Type B pancreatic cell (in vitro differentiated cells): Measurements from ENCODE around the gene VEGFB. TPM values are rescaled to one million over a fixed set of nuclear protein-coding genes. Genes with fewer than 3 reads are reported as not detected.

Experiments
- DNase-seq: peaks from one replicate; pipeline ENCODE4 v3.0.0; 2021; ENCODE audit warnings: mixed read lengths; ENCODE audit not compliant: unreplicated experiment; ENCODE audit errors: extremely low spot score
- H3K27ac Mint-ChIP-seq: 2 replicates; pipeline ENCODE4 v1.8.0; 2021; ENCODE audit warnings: mild to moderate bottlenecking, mixed read lengths
- H3K27me3 Mint-ChIP-seq: 2 replicates; pipeline ENCODE4 v1.8.0; 2021; ENCODE audit warnings: mixed read lengths
- H3K36me3 Mint-ChIP-seq: 2 replicates; pipeline ENCODE4 v1.8.0; 2021; ENCODE audit warnings: mixed read lengths
- H3K4me1 Mint-ChIP-seq: one replicate; pipeline ENCODE4 v1.8.0; 2021; ENCODE audit warnings: mixed read lengths; ENCODE audit not compliant: unreplicated experiment
- H3K4me3 Mint-ChIP-seq: 2 replicates; pipeline ENCODE4 v1.8.0; 2021; ENCODE audit warnings: mild to moderate bottlenecking, mixed read lengths
- H3K9me3 Mint-ChIP-seq: 2 replicates; pipeline ENCODE4 v1.8.0; 2021; ENCODE audit warnings: mixed read lengths
- CTCF ChIP-seq: fragments of 200-600 bp; sonication (generic); conservative IDR thresholded peaks from 2 replicates; pipeline ENCODE4 v1.5.0; 2021; ENCODE audit warnings: antibody characterized with exemption, mild to moderate bottlenecking
- total RNA-seq: library from RNA; stranded (reverse); gene quantifications from 2 replicates; pipeline ENCODE4 v1.2.1, GENCODE V29; 2021; ENCODE audit warnings: low replicate concordance

The VEGFB gene
- total RNA-seq, 1 donor from 2014 or later: 66.3 TPM

DNA sequence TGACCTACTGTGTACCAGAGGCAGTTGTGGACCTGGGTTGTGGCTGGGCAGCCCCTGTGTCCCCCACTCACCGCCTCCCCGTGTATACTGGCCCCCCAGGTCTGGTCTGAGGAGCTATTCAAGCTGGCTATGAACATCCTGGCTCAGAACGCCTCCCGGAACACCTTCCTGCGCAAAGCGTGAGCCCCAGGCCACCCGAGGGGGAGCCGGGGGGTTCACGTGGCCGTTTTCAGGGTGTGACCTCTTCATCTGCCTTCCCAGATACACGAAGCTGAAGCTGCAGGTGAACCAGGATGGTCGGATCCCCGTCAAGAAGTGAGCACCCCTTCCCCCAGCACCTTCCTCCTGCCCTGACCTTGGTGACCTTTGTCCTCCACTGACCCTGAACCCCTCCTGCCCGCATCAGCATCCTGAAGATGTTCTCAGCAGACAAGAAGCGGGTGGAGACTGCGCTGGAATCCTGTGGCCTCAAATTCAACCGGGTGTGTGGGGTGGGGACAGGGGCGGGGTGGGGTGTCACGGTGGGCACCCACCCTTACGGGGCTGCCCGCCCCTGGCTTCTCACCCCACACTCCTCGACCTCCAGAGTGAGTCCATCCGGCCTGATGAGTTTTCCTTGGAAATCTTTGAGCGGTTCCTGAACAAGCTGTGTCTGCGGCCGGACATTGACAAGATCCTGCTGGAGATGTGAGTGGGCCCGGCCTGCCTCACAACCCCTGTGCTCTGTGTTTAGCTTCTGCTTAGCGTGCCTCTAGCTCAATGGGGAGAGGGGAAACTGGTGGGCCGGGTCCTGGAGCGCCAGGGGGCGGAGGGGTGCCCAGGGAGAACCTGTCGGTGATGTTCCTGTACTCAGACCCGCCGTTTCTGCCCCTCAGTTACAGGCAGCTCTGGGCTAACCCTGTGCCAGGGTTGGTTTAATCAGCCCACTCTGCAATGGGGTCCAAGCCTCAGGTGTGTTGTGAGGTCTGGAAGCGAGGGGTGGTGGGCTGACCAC lies 21.0 kb downstream of the VEGFB start:
- peaks cover 8% of the 10 kb centered on the region for H3K4me1 Mint-ChIP-seq
- no peak for DNase-seq
- H3K9me3 Mint-ChIP-seq: no peaks in the 10 kb centered on the region
- no peak overlapping the region for H3K4me3 Mint-ChIP-seq
- no peak for TF ChIP-seq CTCF
- H3K36me3 Mint-ChIP-seq: peaks cover 11% of the 10 kb centered on the region
- H3K27me3 Mint-ChIP-seq: no peaks in the 10 kb centered on the region
- H3K27ac Mint-ChIP-seq: no peak overlapping the region

- Mint-ChIP-seq H3K4me1 (peaks cover 8% of the 10 kb centered on the region), H3K36me3 (peaks cover 11% of the 10 kb centered on the region), H3K9me3 (no peaks in the 10 kb centered on the region), H3K27me3 (no peaks in the 10 kb centered on the region), H3K4me3 (no peak overlapping the region), H3K27ac (no peak overlapping the region)
- no peak for DNase-seq
- TF ChIP-seq CTCF: no peak
These were observed 21.9 kb downstream of the VEGFB start for GRCh38 chr11:64256300-64256699.

DNA sequence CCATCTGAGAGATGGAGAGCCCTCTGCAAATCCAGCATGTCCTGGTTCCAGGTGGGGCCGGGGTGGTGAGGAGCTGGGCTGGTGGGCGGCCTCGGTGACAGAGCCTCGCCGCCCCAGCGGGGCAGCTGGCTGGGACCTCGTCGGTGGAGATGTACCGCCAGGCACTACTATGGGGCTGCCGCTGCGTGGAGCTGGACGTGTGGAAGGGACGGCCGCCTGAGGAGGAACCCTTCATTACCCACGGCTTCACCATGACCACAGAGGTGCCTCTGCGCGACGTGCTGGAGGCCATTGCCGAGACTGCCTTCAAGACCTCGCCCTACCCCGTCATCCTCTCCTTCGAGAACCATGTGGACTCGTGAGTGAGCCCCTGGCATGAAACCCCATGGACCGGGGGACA lies 24.0 kb downstream of the VEGFB start:
- Mint-ChIP-seq H3K27ac (no peak overlapping the region), H3K27me3 (no peaks in the 10 kb centered on the region), H3K9me3 (no peaks in the 10 kb centered on the region), H3K4me3 (no peak overlapping the region), H3K4me1 (peaks cover 8% of the 10 kb centered on the region), H3K36me3 (peaks cover 11% of the 10 kb centered on the region)
- no peak for TF ChIP-seq CTCF
- no peak for DNase-seq

- Mint-ChIP-seq H3K9me3 (no peaks in the 10 kb centered on the region), H3K27me3 (no peaks in the 10 kb centered on the region), H3K36me3 (peaks cover 11% of the 10 kb centered on the region), H3K27ac (no peak overlapping the region), H3K4me3 (no peak overlapping the region), H3K4me1 (peaks cover under 1% of the 10 kb centered on the region)
- DNase-seq: no peak
- TF ChIP-seq CTCF: no peak
These were observed 24.7 kb downstream of the VEGFB start for GRCh38 chr11:64258946-64259532.

- H3K36me3 Mint-ChIP-seq: peaks cover 11% of the 10 kb centered on the region
- no peak overlapping the region for H3K4me3 Mint-ChIP-seq
- H3K9me3 Mint-ChIP-seq: no peaks in the 10 kb centered on the region
These were observed 25.2 kb downstream of the VEGFB start for GRCh38 chr11:64259533-64260067.

More at GRCh38 chr11:64259533-64260067, 25.2 kb downstream of the VEGFB start:
- H3K27me3 Mint-ChIP-seq: no peaks in the 10 kb centered on the region
- no peak for TF ChIP-seq CTCF
- H3K27ac Mint-ChIP-seq: no peak overlapping the region
- H3K4me1 Mint-ChIP-seq: no peaks in the 10 kb centered on the region
- no peak for DNase-seq
